ENCODE results near the gene UBE2E3.
A peak's percentile ranks its signal among the peaks of the same experiment; 100 is the strongest.
"Not testable (repeated sequence)": the region's sequence is repeated elsewhere in the genome, so short reads cannot be mapped to it uniquely, and the experiment has no call there.

UBE2E3 gene

GRCh38 chr2:181085734-181086133 lies 105.3 kb downstream of the UBE2E3 start:
- no peak for DNase-seq

- DNase-seq = not testable (repeated sequence)
Measured at GRCh38 chr2:181091920-181092319, 111.5 kb downstream of the UBE2E3 start.

- no peak for DNase-seq
Measured at GRCh38 chr2:181095486-181095885, 115.1 kb downstream of the UBE2E3 start.

GRCh38 chr2:181103659-181104058 lies 123.3 kb downstream of the UBE2E3 start:
- DNase-seq = no peak

- peak; percentile 38 for DNase-seq
Measured at GRCh38 chr2:181104512-181105115, 124.2 kb downstream of the UBE2E3 start.

- no peak for DNase-seq
Measured at GRCh38 chr2:181105562-181105961, 125.2 kb downstream of the UBE2E3 start.

GRCh38 chr2:181106229-181106628 lies 125.8 kb downstream of the UBE2E3 start:
- no peak for DNase-seq

GRCh38 chr2:181106789-181107627 lies 126.6 kb downstream of the UBE2E3 start:
- DNase-seq = no peak

GRCh38 chr2:181107628-181107945 lies 127.2 kb downstream of the UBE2E3 start:
- DNase-seq = no peak

GRCh38 chr2:181111059-181111458 lies 130.7 kb downstream of the UBE2E3 start:
- no peak for DNase-seq

GRCh38 chr2:181112916-181113315 lies 132.5 kb downstream of the UBE2E3 start:
- no peak for DNase-seq
